ENCODE data around the gene MIA2. TPM values are rescaled to one million over a fixed set of nuclear protein-coding genes. Genes with fewer than 3 reads are reported as not detected.
A peak's percentile ranks its signal among the peaks of the same experiment; 100 is the strongest.

Gene MIA2
- total RNA-seq, 3 donors from 2014 or later, result 19.5 to 37.0 (median 23.3) TPM

GRCh38 chr14:39266871-39267607 is 33.3 kb downstream of the MIA2 start:
- TF ChIP-seq POLR2A (IDR thresholded peaks at IDR 0.05) (peak; percentile 29), CTCF (IDR thresholded peaks at IDR 0.05) (peak in 1 of 3 donors; percentile 9), POLR2AphosphoS5 (IDR thresholded peaks at IDR 0.05) (peak; percentile 45 to 78 (median 58))
- no peaks in the 10 kb centered on the region for H3K36me3 ChIP-seq
- intact Hi-C loops (cut with DNase I; ENCODE audit: low total_unique reads), result loop anchor here (5.0 kb wide), 1 partner anchor 95 kb away; the partner anchor contains the start of gene TRAPPC6B
- H3K27ac ChIP-seq, result peak overlapping the region; percentile 98 to 100
- H3K4me1 ChIP-seq, result no peaks in the 10 kb centered on the region
- peaks cover 0 to 8% of the 10 kb centered on the region in 2 donors for H3K9me3 ChIP-seq
- no peaks in the 10 kb centered on the region for H3K27me3 ChIP-seq
- peak overlapping the region; percentile 76 to 96 (median 89) for H3K4me3 ChIP-seq
- peak; percentile 65 to 71 for DNase-seq (ENCODE audit: low spot score in 2 of 2)

GRCh38 chr14:39267608-39268005 is 33.9 kb downstream of the MIA2 start:
- Histone ChIP-seq H3K4me3 (peak overlapping the region; percentile 76 to 96 (median 89)), H3K36me3 (no peaks in the 10 kb centered on the region), H3K4me1 (no peaks in the 10 kb centered on the region), H3K9me3 (peaks cover 0 to 5% of the 10 kb centered on the region in 2 donors), H3K27me3 (no peaks in the 10 kb centered on the region), H3K27ac (peak overlapping the region; percentile 98 to 100)
- intact Hi-C loops (cut with DNase I; ENCODE audit: low total_unique reads), result loop anchor here (5.0 kb wide), 1 partner anchor 95 kb away; the partner anchor contains the start of gene TRAPPC6B
- no peak for DNase-seq (ENCODE audit: low spot score in 2 of 2)
- TF ChIP-seq POLR2AphosphoS5 (IDR thresholded peaks at IDR 0.05) (no peak), POLR2A (IDR thresholded peaks at IDR 0.05) (no peak), CTCF (IDR thresholded peaks at IDR 0.05) (no peak)

- no peaks in the 10 kb centered on the region for H3K36me3 ChIP-seq
- no peak for TF ChIP-seq POLR2A (IDR thresholded peaks at IDR 0.05)
- TF ChIP-seq POLR2AphosphoS5 (IDR thresholded peaks at IDR 0.05), result no peak
- TF ChIP-seq CTCF (IDR thresholded peaks at IDR 0.05), result no peak
- peak overlapping the region; percentile 76 to 96 (median 89) for H3K4me3 ChIP-seq
- H3K9me3 ChIP-seq, result peaks cover 0 to 5% of the 10 kb centered on the region in 2 donors
- no peak overlapping the region for H3K27ac ChIP-seq
- DNase-seq (ENCODE audit: low spot score in 2 of 2), result no peak
- H3K27me3 ChIP-seq, result no peaks in the 10 kb centered on the region
- H3K4me1 ChIP-seq, result no peaks in the 10 kb centered on the region
- intact Hi-C loops (cut with DNase I; ENCODE audit: low total_unique reads), result loop anchor here (5.0 kb wide), 1 partner anchor 96 kb away; the partner anchor contains the start of gene TRAPPC6B
Measured at GRCh38 chr14:39268393-39268792, 34.7 kb downstream of the MIA2 start.

GRCh38 chr14:39272918-39273317 is 39.2 kb downstream of the MIA2 start:
- intact Hi-C loops (cut with DNase I; ENCODE audit: low total_unique reads), result no loop called here
- Histone ChIP-seq H3K27me3 (no peaks in the 10 kb centered on the region), H3K4me3 (no peak overlapping the region), H3K27ac (no peak overlapping the region), H3K9me3 (peaks cover 0 to 5% of the 10 kb centered on the region in 2 donors), H3K36me3 (no peaks in the 10 kb centered on the region), H3K4me1 (no peaks in the 10 kb centered on the region)
- DNase-seq (ENCODE audit: low spot score in 2 of 2), result no peak
- TF ChIP-seq POLR2A (IDR thresholded peaks at IDR 0.05), result no peak
- TF ChIP-seq CTCF (IDR thresholded peaks at IDR 0.05), result no peak
- TF ChIP-seq POLR2AphosphoS5 (IDR thresholded peaks at IDR 0.05), result no peak

- peaks cover 0 to 5% of the 10 kb centered on the region in 2 donors for H3K9me3 ChIP-seq
- H3K4me3 ChIP-seq, result no peak overlapping the region
- no peak for DNase-seq (ENCODE audit: low spot score in 2 of 2)
- H3K4me1 ChIP-seq, result no peaks in the 10 kb centered on the region
- no peaks in the 10 kb centered on the region for H3K27me3 ChIP-seq
- H3K27ac ChIP-seq, result no peak overlapping the region
- no peak for TF ChIP-seq POLR2AphosphoS5 (IDR thresholded peaks at IDR 0.05)
- no peak for TF ChIP-seq POLR2A (IDR thresholded peaks at IDR 0.05)
- no peak for TF ChIP-seq CTCF (IDR thresholded peaks at IDR 0.05)
- H3K36me3 ChIP-seq, result no peaks in the 10 kb centered on the region
- intact Hi-C loops (cut with DNase I; ENCODE audit: low total_unique reads), result no loop called here
Measured at GRCh38 chr14:39275395-39275794, 41.7 kb downstream of the MIA2 start.
